ENCODE measurements around the gene SC5D. TPM values are rescaled to one million over a fixed set of nuclear protein-coding genes. Genes with fewer than 3 reads are reported as not detected.

Gene SC5D
- total RNA-seq, 3 donors from 2014 or later: 15.7 to 16.5 (median 16.4) TPM

DNA sequence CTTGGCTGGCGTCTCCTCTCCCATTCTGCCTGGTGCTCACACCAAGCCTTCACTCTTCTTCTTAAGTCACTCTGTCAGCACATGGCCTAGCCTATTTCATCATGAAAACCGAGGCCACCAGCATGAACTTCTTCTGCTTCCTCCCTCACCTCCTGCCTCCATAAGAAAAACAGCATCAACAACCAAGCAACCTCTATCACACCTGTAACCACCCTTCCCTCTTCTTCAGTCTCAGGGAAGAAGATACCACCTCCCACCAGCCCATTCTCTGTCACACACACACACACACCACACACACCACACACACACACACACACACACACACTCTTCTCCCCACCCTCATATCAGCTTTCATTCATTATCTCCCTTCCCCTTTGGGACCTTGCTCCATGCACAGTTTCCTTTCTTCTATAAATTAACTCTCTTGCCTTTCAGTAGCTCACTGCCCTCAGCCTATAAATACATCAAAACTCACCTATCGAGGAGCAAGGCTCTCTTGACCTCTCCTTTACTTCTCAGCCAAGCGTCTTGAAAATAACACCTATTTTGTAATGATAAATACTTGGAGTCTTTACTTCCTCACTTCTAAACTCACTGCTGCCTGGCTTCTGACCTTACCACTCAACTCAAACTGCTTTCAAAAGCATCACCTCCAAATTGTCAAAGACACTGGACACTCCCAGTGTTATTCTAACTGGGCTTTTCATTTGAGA, 36.6 kb downstream of the SC5D start:
- DNase-seq (no peak), ATAC-seq (peak; percentile 38 to 39)
- Mint-ChIP-seq H3K4me1 (ENCODE audit: low read depth) (peaks cover 7% of the 10 kb centered on the region), H3K36me3 (ENCODE audit: insufficient read depth) (peaks cover 3% of the 10 kb centered on the region), H3K27me3 (ENCODE audit: low read depth) (peaks cover 7% of the 10 kb centered on the region), H3K4me3 (no peak overlapping the region), H3K9me3 (no peaks in the 10 kb centered on the region)

DNA sequence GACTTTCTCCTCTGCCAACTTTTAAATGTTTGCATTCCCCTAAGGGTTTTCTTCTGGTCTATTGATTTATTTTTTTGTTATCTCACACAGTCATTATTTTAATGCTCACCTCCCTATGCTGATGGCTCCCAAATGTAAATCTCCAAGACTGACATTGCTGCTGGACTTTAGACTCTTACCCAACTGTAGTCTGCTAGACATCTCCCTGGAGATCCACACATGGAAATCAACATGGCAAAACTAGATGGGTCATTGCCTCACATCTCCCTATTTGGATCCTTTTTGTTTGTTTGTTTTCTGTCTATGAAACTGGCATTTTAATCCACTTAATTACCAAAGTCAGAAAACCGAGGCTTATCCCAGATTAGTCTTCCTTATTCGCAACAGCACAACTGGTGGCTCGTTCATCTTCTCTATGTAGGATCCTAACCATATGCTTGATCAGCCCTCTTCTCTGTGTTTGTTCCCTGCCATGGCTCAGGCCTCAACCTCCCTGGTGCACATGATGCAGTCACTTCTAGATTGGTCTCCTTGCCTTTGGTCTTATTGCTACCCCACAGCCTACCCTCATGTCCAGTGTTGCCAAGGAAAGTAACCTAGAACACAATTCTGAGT, 37.3 kb downstream of the SC5D start:
- no peak overlapping the region for H3K4me3 Mint-ChIP-seq
- H3K36me3 Mint-ChIP-seq (ENCODE audit: insufficient read depth): peaks cover 3% of the 10 kb centered on the region
- ATAC-seq (no peak), DNase-seq (no peak)
- H3K27me3 Mint-ChIP-seq (ENCODE audit: low read depth): peaks cover 7% of the 10 kb centered on the region
- H3K9me3 Mint-ChIP-seq: no peaks in the 10 kb centered on the region
- H3K4me1 Mint-ChIP-seq (ENCODE audit: low read depth): peaks cover 12% of the 10 kb centered on the region

DNA sequence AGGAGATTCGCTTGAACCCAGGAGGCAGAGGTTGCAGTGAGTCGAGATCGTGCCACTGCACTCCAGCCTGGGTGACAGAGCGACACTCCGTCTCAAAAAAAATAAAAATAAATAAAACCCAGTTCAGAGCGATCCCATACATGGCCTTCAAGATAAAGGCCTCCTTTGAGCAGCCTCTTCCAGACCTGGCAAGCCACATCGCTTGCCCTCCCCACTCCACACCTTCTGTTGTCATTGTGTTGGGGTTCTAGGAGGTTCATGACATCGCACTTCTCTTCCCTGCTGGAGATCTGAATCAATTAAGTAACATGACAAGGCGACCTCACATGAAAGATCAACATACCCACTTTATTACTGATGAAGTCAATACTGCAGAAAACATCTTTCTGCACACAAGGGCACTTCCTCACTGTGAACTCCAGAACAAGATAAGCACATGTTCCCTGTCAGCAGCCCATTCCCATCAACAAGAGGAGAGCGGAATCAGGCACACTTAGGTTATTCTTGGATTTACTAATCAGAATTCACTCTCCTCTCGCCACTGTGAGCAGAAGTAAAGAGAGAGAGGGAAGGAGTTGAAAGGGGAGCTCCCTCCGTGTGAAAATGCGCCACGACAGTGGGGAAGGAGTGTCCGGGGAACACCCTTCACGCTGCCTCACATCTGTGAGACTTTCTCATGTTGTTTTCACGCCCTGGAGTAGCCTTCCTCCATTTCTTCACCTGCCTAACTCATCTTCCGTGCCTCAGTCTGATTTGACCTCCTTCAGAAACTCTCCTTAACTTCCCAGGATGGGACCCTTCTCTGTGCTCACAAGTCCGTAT, 38.3 kb downstream of the SC5D start:
- no peak overlapping the region for H3K4me3 Mint-ChIP-seq
- ATAC-seq: no peak
- peaks cover 7% of the 10 kb centered on the region for H3K27me3 Mint-ChIP-seq (ENCODE audit: low read depth)

DNA sequence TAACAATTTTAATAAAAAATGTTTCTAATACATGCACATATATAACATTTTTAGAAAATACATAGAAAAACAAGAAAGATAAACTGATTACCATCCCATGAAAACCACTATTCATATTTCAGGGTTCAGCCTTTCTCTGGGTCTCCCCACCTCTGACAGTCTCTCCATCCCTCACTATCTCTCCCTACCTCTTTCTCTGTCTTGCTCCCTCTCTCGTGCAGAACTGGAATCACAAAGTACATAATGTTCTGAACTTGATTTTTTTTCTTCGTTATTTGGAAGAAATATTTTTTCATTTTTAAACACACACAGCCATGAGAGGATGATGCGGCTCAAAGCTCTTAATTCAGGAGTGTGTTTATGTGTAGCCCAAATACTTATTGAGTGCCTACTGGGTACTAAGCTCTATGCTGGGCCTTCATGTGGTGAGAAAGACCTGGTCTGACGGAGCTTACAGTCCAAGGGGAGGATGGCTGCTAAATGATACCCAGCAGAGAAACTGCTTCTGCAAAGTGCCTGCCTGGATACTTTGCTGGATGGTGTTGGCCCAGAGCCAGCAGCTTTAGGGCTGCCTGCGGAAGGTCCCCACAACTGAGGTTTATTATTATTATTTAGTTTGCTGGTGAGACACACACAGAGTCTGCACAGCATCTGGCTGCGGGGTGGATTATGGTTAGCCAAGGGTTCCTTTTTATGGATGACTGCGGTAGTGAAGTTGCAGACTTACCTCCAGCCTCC, 42.6 kb downstream of the SC5D start:
- Mint-ChIP-seq H3K36me3 (ENCODE audit: insufficient read depth) (peaks cover 3% of the 10 kb centered on the region), H3K4me3 (no peak overlapping the region), H3K4me1 (ENCODE audit: low read depth) (peaks cover 24% of the 10 kb centered on the region), H3K9me3 (no peaks in the 10 kb centered on the region), H3K27me3 (ENCODE audit: low read depth) (peaks cover 7% of the 10 kb centered on the region)
- ATAC-seq (no peak), DNase-seq (no peak)

More for the DNA sequence above, 38.3 kb downstream of the SC5D start:
- DNase-seq: no peak
- Mint-ChIP-seq H3K9me3 (no peaks in the 10 kb centered on the region), H3K4me1 (ENCODE audit: low read depth) (peaks cover 13% of the 10 kb centered on the region), H3K36me3 (ENCODE audit: insufficient read depth) (peaks cover 3% of the 10 kb centered on the region)

DNA sequence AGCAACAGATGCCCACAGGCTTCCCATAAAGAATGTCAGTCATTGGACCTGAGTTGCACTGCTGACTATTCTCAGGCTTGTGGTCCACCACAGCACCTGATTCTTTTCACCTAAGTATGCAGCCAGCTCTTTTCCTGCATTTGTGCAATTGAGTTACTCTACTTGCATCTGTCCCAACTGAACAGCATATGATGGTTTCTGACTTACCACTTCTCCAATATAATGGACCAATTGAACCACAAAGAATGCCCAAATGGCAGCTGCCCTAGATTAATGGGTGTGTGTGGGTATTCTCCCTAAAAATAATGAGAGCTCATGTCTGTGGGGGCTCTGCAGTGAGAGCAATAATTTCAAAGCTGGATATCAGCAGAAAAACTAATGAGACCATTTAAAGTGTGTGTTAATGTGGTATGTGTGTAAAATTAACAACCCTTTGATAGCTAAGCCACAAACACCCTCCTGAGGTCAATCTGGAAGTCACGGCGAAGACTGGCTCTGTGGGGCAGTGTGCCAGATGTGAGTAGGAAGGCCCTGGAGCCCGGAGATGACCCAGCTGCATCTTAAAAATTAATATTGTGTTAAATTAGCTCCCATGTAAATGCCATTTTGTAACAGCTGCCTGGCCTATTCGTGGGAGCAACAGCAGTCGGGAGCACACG, 43.8 kb downstream of the SC5D start:
- H3K36me3 Mint-ChIP-seq (ENCODE audit: insufficient read depth): peaks cover 3% of the 10 kb centered on the region
- peaks cover 7% of the 10 kb centered on the region for H3K27me3 Mint-ChIP-seq (ENCODE audit: low read depth)
- no peak for ATAC-seq
- H3K4me3 Mint-ChIP-seq: no peak overlapping the region
- peaks cover 26% of the 10 kb centered on the region for H3K4me1 Mint-ChIP-seq (ENCODE audit: low read depth)
- DNase-seq: no peak
- no peaks in the 10 kb centered on the region for H3K9me3 Mint-ChIP-seq

DNA sequence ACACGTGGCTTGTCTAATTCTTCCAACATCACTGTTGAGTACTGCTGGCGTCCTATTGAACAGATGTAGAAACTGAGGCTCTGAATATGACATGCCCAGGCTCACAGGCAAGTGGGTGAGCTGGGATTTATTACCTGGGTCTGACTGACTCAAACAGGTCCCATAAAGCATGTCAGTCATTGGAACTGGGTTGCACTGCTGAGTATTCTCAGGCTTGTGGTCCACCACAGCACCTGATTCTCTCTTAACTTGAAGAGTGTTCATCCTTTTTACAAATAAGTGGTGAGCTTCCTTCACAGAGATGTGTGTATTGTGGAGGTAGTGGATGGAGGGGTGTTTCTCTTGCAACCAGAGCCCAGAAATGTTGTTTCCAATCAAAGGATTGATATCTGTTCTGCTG, 44.5 kb downstream of the SC5D start:
- ATAC-seq (peak; percentile 40 to 62), DNase-seq (no peak)
- Mint-ChIP-seq H3K27me3 (ENCODE audit: low read depth) (peaks cover 7% of the 10 kb centered on the region), H3K4me1 (ENCODE audit: low read depth) (peaks cover 28% of the 10 kb centered on the region), H3K36me3 (ENCODE audit: insufficient read depth) (peaks cover 3% of the 10 kb centered on the region), H3K4me3 (no peak overlapping the region), H3K9me3 (no peaks in the 10 kb centered on the region)

DNA sequence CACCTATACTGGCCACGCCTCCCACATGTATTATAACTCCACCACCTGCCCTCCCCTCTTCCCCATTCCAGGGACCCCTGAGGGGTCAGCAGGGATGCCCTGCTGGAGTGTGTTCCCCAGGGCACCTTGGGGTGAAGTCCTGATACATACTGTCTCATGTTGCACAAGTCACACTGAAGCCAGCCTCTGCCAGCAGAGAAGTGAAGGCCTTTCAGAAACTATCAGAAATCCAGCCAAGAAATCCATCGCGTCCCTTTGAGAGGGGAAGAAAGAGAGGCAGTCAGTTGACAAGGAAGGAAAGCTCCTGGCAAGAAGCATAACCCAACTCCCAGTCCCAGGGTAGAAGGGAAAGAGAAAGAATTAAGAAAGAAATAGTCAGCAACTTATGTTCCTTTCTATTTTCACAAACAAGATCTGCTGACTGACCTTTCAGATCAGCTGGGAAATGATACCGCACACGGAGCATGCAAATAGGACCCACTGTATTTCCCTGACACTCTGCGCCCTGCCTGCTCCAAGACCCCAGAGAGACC, 45.2 kb downstream of the SC5D start:
- no peak for DNase-seq
- no peaks in the 10 kb centered on the region for H3K36me3 Mint-ChIP-seq (ENCODE audit: insufficient read depth)
- H3K27me3 Mint-ChIP-seq (ENCODE audit: low read depth): peaks cover 5% of the 10 kb centered on the region
- no peak for ATAC-seq
- no peak overlapping the region for H3K4me3 Mint-ChIP-seq
- peaks cover 28% of the 10 kb centered on the region for H3K4me1 Mint-ChIP-seq (ENCODE audit: low read depth)
- H3K9me3 Mint-ChIP-seq: no peaks in the 10 kb centered on the region

DNA sequence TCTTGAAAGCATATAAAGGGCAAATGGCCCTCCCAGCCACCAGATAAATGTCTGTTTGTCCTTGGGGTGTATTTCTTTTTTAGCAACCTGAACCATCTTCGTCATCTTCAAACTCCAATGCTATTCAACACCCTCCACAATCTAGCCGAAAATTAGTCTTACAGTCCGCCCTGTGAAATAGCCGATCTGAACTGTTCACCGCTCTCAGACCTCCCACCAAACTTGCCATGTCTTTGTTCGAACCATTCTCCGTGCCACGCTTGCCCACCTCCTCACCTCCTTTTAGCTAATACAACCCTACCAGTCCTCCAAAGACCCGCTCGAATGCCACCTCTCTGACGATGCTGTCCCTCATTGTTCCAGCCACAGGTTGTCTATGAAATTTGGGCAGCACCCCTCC, 46.0 kb downstream of the SC5D start:
- Mint-ChIP-seq H3K4me3 (no peak overlapping the region), H3K4me1 (ENCODE audit: low read depth) (peaks cover 27% of the 10 kb centered on the region), H3K36me3 (ENCODE audit: insufficient read depth) (no peaks in the 10 kb centered on the region), H3K27me3 (ENCODE audit: low read depth) (no peaks in the 10 kb centered on the region), H3K9me3 (no peaks in the 10 kb centered on the region)
- ATAC-seq (no peak), DNase-seq (no peak)

DNA sequence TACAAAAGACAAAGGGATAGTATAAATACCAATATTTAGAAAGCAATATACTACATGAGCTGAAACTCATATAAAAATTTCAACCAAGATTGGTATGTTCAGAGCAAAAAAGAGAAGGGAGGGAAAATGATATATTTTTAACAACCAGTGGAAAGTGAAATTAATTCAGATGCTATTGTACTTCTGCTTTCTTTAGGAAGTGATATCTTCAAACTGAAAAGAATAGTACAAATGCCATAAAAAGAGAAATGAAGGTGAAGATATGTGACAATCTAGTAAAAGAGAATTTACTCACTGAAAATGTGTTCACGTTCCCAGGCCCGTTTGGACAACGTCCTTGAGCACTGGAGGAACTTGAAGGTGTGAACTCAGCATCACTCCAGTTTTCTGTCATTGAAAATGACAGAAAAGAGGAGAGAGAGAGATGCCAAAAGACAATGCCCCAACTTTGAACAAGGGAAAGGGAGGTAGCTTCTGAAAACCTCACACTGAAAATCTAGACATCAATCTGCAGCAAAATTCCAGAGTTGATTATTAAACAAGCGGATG, 47.5 kb downstream of the SC5D start:
- ATAC-seq: no peak
- H3K27me3 Mint-ChIP-seq (ENCODE audit: low read depth): no peaks in the 10 kb centered on the region
- H3K4me1 Mint-ChIP-seq (ENCODE audit: low read depth): peaks cover 16% of the 10 kb centered on the region
- no peak for DNase-seq
- H3K9me3 Mint-ChIP-seq: no peaks in the 10 kb centered on the region
- H3K36me3 Mint-ChIP-seq (ENCODE audit: insufficient read depth): no peaks in the 10 kb centered on the region
- no peak overlapping the region for H3K4me3 Mint-ChIP-seq

DNA sequence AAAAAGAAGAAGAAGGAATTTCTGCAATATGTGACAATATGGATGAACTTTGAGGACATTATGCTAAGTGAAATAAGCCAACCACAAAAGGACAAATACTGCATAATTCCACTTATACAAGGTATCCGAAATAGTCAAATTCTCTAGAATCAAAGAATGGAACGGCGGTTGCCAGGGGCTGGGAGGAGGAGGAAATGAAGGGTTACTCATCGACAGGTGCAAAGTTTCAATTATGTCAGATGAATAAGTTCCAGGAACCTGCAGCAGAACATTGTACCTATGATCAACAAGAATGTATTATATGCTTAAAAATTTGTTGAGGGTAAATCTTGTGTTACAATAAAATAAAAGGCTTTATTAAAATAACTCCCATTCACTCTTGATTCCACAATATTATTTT, 49.0 kb downstream of the SC5D start:
- H3K36me3 Mint-ChIP-seq (ENCODE audit: insufficient read depth): no peaks in the 10 kb centered on the region
- H3K9me3 Mint-ChIP-seq: no peaks in the 10 kb centered on the region
- no peak for DNase-seq
- no peaks in the 10 kb centered on the region for H3K27me3 Mint-ChIP-seq (ENCODE audit: low read depth)
- peaks cover 12% of the 10 kb centered on the region for H3K4me1 Mint-ChIP-seq (ENCODE audit: low read depth)
- peak in 1 of 2 donors; percentile 66 for ATAC-seq
- H3K4me3 Mint-ChIP-seq: no peak overlapping the region

DNA sequence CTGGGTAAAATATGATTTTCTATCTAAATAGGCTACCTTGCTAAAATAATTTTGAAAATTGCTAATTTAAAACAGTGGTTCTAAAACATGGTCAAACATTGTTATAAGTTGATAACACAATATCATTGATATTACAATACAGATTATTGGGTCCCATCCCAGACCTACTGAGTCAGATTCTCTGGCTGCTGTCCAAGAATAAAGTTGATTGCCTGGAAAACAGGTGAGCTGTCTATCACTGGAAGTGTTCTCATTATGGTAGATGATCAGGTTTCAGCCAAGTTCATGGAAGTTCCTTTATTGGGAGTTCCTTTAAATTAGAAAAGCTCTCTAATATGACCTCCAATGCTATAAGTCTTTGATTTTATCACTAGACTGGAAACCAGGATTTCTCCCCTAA, 52.3 kb downstream of the SC5D start:
- Mint-ChIP-seq H3K27me3 (ENCODE audit: low read depth) (no peaks in the 10 kb centered on the region), H3K4me3 (no peak overlapping the region), H3K9me3 (no peaks in the 10 kb centered on the region), H3K36me3 (ENCODE audit: insufficient read depth) (no peaks in the 10 kb centered on the region), H3K4me1 (ENCODE audit: low read depth) (peaks cover 8% of the 10 kb centered on the region)
- ATAC-seq (no peak), DNase-seq (no peak)

DNA sequence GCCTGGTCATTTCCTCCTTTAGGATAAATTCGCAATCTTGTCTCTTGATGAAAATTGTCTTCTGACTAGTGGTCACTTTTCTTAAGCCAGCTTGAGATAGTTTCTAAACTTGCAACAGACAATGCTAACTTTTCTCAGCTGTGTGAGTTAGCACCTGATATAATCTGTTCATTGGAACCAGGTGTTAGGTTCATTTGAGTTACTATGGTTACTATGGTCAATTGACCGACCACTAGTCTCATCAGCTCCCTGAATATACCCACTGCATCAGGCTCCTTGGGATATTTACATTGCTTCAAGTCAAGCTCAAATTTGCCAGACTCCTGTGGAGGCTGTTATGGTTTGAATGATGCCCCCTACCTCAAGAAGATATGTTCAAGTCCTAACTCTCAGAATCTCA, 54.5 kb downstream of the SC5D start:
- Mint-ChIP-seq H3K4me3 (no peak overlapping the region), H3K27me3 (ENCODE audit: low read depth) (no peaks in the 10 kb centered on the region), H3K4me1 (ENCODE audit: low read depth) (no peaks in the 10 kb centered on the region), H3K36me3 (ENCODE audit: insufficient read depth) (no peaks in the 10 kb centered on the region), H3K9me3 (no peaks in the 10 kb centered on the region)
- no peak for ATAC-seq
- no peak for DNase-seq

DNA sequence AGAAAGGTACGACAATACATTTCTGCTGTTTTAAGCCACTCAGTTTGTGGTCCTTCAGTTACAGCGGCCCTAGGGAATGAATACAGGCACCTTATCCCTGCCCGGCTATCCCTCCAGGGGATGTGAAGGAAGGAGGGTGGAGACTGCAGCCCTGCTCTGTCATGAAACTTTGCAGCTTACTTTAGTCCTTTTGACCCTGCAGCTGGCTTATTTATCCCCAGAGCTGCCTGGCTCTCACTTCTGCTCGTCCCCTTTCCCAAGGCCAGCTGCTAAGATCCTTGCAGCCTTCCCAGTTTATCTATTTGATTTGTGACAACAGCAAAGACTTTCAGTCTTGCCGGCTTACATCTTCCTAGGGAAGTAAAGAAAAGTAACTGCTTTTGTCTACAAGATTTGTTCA, 55.2 kb downstream of the SC5D start:
- H3K36me3 Mint-ChIP-seq (ENCODE audit: insufficient read depth): no peaks in the 10 kb centered on the region

More for the DNA sequence above, 55.2 kb downstream of the SC5D start:
- Mint-ChIP-seq H3K4me3 (no peak overlapping the region), H3K27me3 (ENCODE audit: low read depth) (no peaks in the 10 kb centered on the region), H3K4me1 (ENCODE audit: low read depth) (no peaks in the 10 kb centered on the region), H3K9me3 (no peaks in the 10 kb centered on the region)
- DNase-seq (no peak), ATAC-seq (no peak)
